ENCODE measurements around the gene GTF2H4.

GRCh38 chr6:30893666-30894065 lies 14.3 kb upstream of the GTF2H4 start:
- no peak for TF ChIP-seq CTCF (IDR thresholded peaks at IDR 0.05; ENCODE audit: insufficient read depth, low read length, poor library complexity, severe bottlenecking)
- no peak for TF ChIP-seq EZH2phosphoT487 (conservative IDR thresholded peaks at IDR 0.05; ENCODE audit: low read length)

Measured in SU-DHL-6 (cell line).